ENCODE measurements around the gene IER3. TPM values are rescaled to one million over a fixed set of nuclear protein-coding genes. Genes with fewer than 3 reads are reported as not detected.

Gene IER3
- total and polyA plus RNA-seq, 9 of the 15 experiments (the other 6 are each of a cell fraction or from before 2014, with no cell fraction given) = 1.5 to 30.0 (median 11.5) TPM

DNA sequence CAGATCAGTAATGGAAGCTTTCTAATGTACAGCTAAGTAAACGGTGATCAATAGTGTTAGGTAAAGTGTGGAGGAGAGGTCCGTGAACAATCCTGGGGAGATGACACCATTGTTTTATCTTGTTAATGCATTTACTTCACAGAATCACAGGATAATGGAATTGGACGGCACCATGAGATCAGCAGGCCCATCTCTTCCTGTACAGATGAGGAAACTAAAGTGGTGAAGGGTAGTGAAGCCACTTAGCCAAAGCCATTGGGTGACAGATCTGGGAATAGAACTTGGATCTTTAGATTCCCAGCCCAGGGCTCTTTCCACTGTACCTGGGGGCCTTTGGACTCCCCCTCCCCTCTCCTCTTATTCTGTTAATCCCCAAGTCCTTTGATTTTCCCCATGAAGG, 26.2 kb upstream of the IER3 start (continued):
- TF ChIP-seq, protein P1, sequence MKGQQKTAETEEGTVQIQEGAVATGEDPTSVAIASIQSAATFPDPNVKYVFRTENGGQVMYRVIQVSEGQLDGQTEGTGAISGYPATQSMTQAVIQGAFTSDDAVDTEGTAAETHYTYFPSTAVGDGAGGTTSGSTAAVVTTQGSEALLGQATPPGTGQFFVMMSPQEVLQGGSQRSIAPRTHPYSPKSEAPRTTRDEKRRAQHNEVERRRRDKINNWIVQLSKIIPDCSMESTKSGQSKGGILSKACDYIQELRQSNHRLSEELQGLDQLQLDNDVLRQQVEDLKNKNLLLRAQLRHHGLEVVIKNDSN (CRISPR knock-in tag; IDR thresholded peaks at IDR 0.05) = no peak
- no peak for TF ChIP-seq CBX8 (IDR thresholded peaks at IDR 0.05; ENCODE audit: borderline replicate concordance, extremely low read depth, low read depth, low read length, poor library complexity, severe bottlenecking)
- no peak for TF ChIP-seq MECOM (CRISPR knock-in tag; IDR thresholded peaks at IDR 0.05)
- TF ChIP-seq ZNF583 (CRISPR knock-in tag; IDR thresholded peaks at IDR 0.05) = 0 out of 2 replicates have a peak, but pooled peaks have one; percentile 41
- no peak for TF ChIP-seq ZNF717 (CRISPR knock-in tag; IDR thresholded peaks at IDR 0.05)
- TF ChIP-seq MAZ (CRISPR knock-in tag; conservative IDR thresholded peaks at IDR 0.05 in 1 of 2, IDR thresholded peaks at IDR 0.05 in 1 of 2) = no peak
- no peak for TF ChIP-seq HDAC6 (IDR thresholded peaks at IDR 0.05; ENCODE audit: low read depth, low read length)
- no peak for TF ChIP-seq ZNF408 (CRISPR knock-in tag; IDR thresholded peaks at IDR 0.05; ENCODE audit: low read depth)
- TF ChIP-seq TAL1 (IDR thresholded peaks at IDR 0.05) = no peak
- no peak for TF ChIP-seq FOXA1 (IDR thresholded peaks at IDR 0.05; ENCODE audit: borderline replicate concordance)
- no peak for TF ChIP-seq DMBX1 (CRISPR knock-in tag; IDR thresholded peaks at IDR 0.05; ENCODE audit: borderline replicate concordance)
- TF ChIP-seq RFX7 (CRISPR knock-in tag; IDR thresholded peaks at IDR 0.05) = no peak
- TF ChIP-seq, protein P2, sequence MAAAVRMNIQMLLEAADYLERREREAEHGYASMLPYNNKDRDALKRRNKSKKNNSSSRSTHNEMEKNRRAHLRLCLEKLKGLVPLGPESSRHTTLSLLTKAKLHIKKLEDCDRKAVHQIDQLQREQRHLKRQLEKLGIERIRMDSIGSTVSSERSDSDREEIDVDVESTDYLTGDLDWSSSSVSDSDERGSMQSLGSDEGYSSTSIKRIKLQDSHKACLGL (CRISPR knock-in tag; IDR thresholded peaks at IDR 0.05; ENCODE audit: borderline replicate concordance, poor library complexity, severe bottlenecking) = no peak
- no peak for TF ChIP-seq JUND (IDR thresholded peaks at IDR 0.05; ENCODE audit: borderline replicate concordance, low read depth, low read length)
- TF ChIP-seq JUND (tag; IDR thresholded peaks at IDR 0.05; ENCODE audit: borderline replicate concordance, low read depth, low read length) = no peak
- TF ChIP-seq NRF1 (conservative IDR thresholded peaks at IDR 0.05 in 1 of 2, IDR thresholded peaks at IDR 0.05 in 1 of 2) = no peak
- no peak for TF ChIP-seq KDM1A (IDR thresholded peaks at IDR 0.05)
- TF ChIP-seq ZNF77 (CRISPR knock-in tag; IDR thresholded peaks at IDR 0.05) = no peak
- no peak for TF ChIP-seq ZNF212 (CRISPR knock-in tag; IDR thresholded peaks at IDR 0.05)
- TF ChIP-seq, protein P3, sequence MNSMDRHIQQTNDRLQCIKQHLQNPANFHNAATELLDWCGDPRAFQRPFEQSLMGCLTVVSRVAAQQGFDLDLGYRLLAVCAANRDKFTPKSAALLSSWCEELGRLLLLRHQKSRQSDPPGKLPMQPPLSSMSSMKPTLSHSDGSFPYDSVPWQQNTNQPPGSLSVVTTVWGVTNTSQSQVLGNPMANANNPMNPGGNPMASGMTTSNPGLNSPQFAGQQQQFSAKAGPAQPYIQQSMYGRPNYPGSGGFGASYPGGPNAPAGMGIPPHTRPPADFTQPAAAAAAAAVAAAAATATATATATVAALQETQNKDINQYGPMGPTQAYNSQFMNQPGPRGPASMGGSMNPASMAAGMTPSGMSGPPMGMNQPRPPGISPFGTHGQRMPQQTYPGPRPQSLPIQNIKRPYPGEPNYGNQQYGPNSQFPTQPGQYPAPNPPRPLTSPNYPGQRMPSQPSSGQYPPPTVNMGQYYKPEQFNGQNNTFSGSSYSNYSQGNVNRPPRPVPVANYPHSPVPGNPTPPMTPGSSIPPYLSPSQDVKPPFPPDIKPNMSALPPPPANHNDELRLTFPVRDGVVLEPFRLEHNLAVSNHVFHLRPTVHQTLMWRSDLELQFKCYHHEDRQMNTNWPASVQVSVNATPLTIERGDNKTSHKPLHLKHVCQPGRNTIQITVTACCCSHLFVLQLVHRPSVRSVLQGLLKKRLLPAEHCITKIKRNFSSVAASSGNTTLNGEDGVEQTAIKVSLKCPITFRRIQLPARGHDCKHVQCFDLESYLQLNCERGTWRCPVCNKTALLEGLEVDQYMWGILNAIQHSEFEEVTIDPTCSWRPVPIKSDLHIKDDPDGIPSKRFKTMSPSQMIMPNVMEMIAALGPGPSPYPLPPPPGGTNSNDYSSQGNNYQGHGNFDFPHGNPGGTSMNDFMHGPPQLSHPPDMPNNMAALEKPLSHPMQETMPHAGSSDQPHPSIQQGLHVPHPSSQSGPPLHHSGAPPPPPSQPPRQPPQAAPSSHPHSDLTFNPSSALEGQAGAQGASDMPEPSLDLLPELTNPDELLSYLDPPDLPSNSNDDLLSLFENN (IDR thresholded peaks at IDR 0.05; ENCODE audit: low read depth in 2 of 2, low read length in 2 of 2) = no peak
- TF ChIP-seq, protein P4, sequence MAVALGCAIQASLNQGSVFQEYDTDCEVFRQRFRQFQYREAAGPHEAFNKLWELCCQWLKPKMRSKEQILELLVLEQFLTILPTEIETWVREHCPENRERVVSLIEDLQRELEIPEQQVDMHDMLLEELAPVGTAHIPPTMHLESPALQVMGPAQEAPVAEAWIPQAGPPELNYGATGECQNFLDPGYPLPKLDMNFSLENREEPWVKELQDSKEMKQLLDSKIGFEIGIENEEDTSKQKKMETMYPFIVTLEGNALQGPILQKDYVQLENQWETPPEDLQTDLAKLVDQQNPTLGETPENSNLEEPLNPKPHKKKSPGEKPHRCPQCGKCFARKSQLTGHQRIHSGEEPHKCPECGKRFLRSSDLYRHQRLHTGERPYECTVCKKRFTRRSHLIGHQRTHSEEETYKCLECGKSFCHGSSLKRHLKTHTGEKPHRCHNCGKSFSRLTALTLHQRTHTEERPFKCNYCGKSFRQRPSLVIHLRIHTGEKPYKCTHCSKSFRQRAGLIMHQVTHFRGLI (CRISPR knock-in tag; IDR thresholded peaks at IDR 0.05) = 0 out of 2 replicates have a peak, but pooled peaks have one; percentile 25
